Measurements from ENCODE around the gene DGKB.
"Not testable (repeated sequence)": the region's sequence is repeated elsewhere in the genome, so short reads cannot be mapped to it uniquely, and the experiment has no call there.

Gene DGKB

GRCh38 chr7:14585232-14585631 lies 317.3 kb downstream of the DGKB start:
- no peak for DNase-seq (ENCODE audit: low read depth)

GRCh38 chr7:14583518-14583917 lies 319.0 kb downstream of the DGKB start:
- no peak for DNase-seq (ENCODE audit: low read depth)

- no peak for DNase-seq (ENCODE audit: low read depth)
Measured at GRCh38 chr7:14582010-14582409, 320.5 kb downstream of the DGKB start.

GRCh38 chr7:14579971-14580370 lies 322.6 kb downstream of the DGKB start:
- no peak for DNase-seq (ENCODE audit: low read depth)

- no peak for DNase-seq (ENCODE audit: low read depth)
Measured at GRCh38 chr7:14576578-14576977, 326.0 kb downstream of the DGKB start.

GRCh38 chr7:14570750-14571607 lies 331.6 kb downstream of the DGKB start:
- DNase-seq (ENCODE audit: low read depth), result no peak

GRCh38 chr7:14552060-14552459 lies 350.5 kb downstream of the DGKB start:
- DNase-seq (ENCODE audit: low read depth), result no peak

- no peak for DNase-seq (ENCODE audit: low read depth)
Measured at GRCh38 chr7:14551310-14551709, 351.2 kb downstream of the DGKB start.

GRCh38 chr7:14542624-14543023 lies 359.9 kb downstream of the DGKB start:
- DNase-seq (ENCODE audit: low read depth), result no peak

- no peak for DNase-seq (ENCODE audit: low read depth)
Measured at GRCh38 chr7:14521183-14521582, 381.4 kb downstream of the DGKB start.

GRCh38 chr7:14510268-14510667 lies 392.3 kb downstream of the DGKB start:
- no peak for DNase-seq (ENCODE audit: low read depth)

GRCh38 chr7:14507617-14508016 lies 394.9 kb downstream of the DGKB start:
- no peak for DNase-seq (ENCODE audit: low read depth)

- no peak for DNase-seq (ENCODE audit: low read depth)
Measured at GRCh38 chr7:14505906-14506305, 396.6 kb downstream of the DGKB start.

GRCh38 chr7:14504134-14504533 lies 398.4 kb downstream of the DGKB start:
- no peak for DNase-seq (ENCODE audit: low read depth)

- no peak for DNase-seq (ENCODE audit: low read depth)
Measured at GRCh38 chr7:14503623-14504022, 398.9 kb downstream of the DGKB start.

- no peak for DNase-seq (ENCODE audit: low read depth)
Measured at GRCh38 chr7:14501436-14501835, 401.1 kb downstream of the DGKB start.

GRCh38 chr7:14497390-14497789 lies 405.2 kb downstream of the DGKB start:
- DNase-seq (ENCODE audit: low read depth), result no peak

- DNase-seq (ENCODE audit: low read depth), result no peak
Measured at GRCh38 chr7:14495633-14496032, 406.9 kb downstream of the DGKB start.

- no peak for DNase-seq (ENCODE audit: low read depth)
Measured at GRCh38 chr7:14487701-14488395, 414.7 kb downstream of the DGKB start.

GRCh38 chr7:14483663-14484062 lies 418.9 kb downstream of the DGKB start:
- DNase-seq (ENCODE audit: low read depth), result no peak

- DNase-seq (ENCODE audit: low read depth), result no peak
Measured at GRCh38 chr7:14480281-14480680, 422.3 kb downstream of the DGKB start.

GRCh38 chr7:14478834-14479510 lies 423.6 kb downstream of the DGKB start:
- no peak for DNase-seq (ENCODE audit: low read depth)

GRCh38 chr7:14461716-14462115 lies 440.8 kb downstream of the DGKB start:
- not testable (repeated sequence) for DNase-seq (ENCODE audit: low read depth)

Data from T follicular helper cell (primary cell).